GM12878 (cell line): ENCODE data around the gene PCDHB15. TPM values are rescaled to one million over a fixed set of nuclear protein-coding genes. Genes with fewer than 3 reads are reported as not detected.

Experiments used
- ATAC-seq: fragments of 200-7000 bp; cut with Tn5 transposase; 3 replicates; pipeline ENCODE4 v1.9.1; 2020; ENCODE audit warnings: mild to moderate bottlenecking, moderate library complexity
- Bru-seq: library from RNA; stranded (reverse); fragments of 400-500 nt; gene quantifications from one replicate; lab custom pipeline; 2021; lab: Mats Ljungman, UMichigan
- BruChase-seq, 2 experiments: library from RNA; stranded (reverse); fragments of 400-500 nt; gene quantifications; one replicate each; lab custom pipeline; 2021; lab: Mats Ljungman, UMichigan
- BruUV-seq: library from RNA; stranded (reverse); fragments of 400-500 nt; replicated peaks from 2 replicates; lab custom pipeline; 2021; lab: Mats Ljungman, UMichigan
- CTCF ChIA-PET: fragments of 300-600 bp; sonication (Branson Sonifier 250); formaldehyde crosslinking; extraction: SDS; loops from one replicate; lab custom pipeline; 2021; ENCODE audit warnings: inconsistent platforms; lab: Yijun Ruan, JAX
- POLR2A ChIA-PET: fragments of 350-600 bp; formaldehyde crosslinking; extraction: SDS; loops from one replicate; lab custom pipeline; 2021; ENCODE audit warnings: inconsistent platforms; lab: Charles Lee
- RAD21 ChIA-PET: fragments of 300-600 bp; sonication (Branson Sonifier 250); formaldehyde crosslinking; loops from one replicate; lab custom pipeline; 2023; ENCODE audit warnings: antibody characterized with exemption; ENCODE audit not compliant: unreplicated experiment; lab: Charles Lee
- SMC1A ChIA-PET: fragments of 300-600 bp; sonication (Branson Sonifier 250); formaldehyde crosslinking; loops from one replicate; lab custom pipeline; 2023; ENCODE audit not compliant: unreplicated experiment, uncharacterized antibody; lab: Charles Lee
- DNase-seq: peaks from one replicate; pipeline ENCODE4 v3.0.0-alpha.2; 2011; ENCODE audit warnings: low read depth, low spot score
- FAIRE-seq: peaks from 3 replicates; lab custom pipeline; 2011; peaks lifted over from hg19 to GRCh38; lab: Jason Lieb, UNC
- H2AFZ ChIP-seq: 2 replicates; pipeline ENCODE4 v1.6.0; 2011; ENCODE audit warnings: low read depth, low read length, control low read depth; ENCODE audit not compliant: control insufficient read depth
- H3K27ac ChIP-seq: 2 replicates; pipeline ENCODE4 v1.5.1; 2011; ENCODE audit warnings: control low read depth; ENCODE audit not compliant: control insufficient read depth, insufficient read depth
- H3K27me3 ChIP-seq, 2 experiments: replicated peaks in 1 of 2; 2 replicates each; pipeline versions ENCODE4 v1.6.0 to v1.6.1; 2011; ENCODE audit warnings: low read length in 1 of 2; ENCODE audit not compliant: control insufficient read depth in 2 of 2, insufficient read depth in 2 of 2
- H3K36me3 ChIP-seq, 2 experiments: 2 replicates each; pipeline ENCODE4 v1.5.1; 2011; ENCODE audit warnings: low read length in 1 of 2; ENCODE audit not compliant: control insufficient read depth in 2 of 2, insufficient read depth in 2 of 2
- H3K4me1 ChIP-seq: 2 replicates; pipeline ENCODE4 v1.6.1; 2011; ENCODE audit warnings: mild to moderate bottlenecking, low read length, moderate library complexity, mixed read lengths; ENCODE audit not compliant: control insufficient read depth, insufficient read depth
- H3K4me2 ChIP-seq: 2 replicates; pipeline ENCODE4 v1.6.0; 2011; ENCODE audit warnings: control low read depth; ENCODE audit not compliant: control insufficient read depth, insufficient read depth
- H3K4me3 ChIP-seq: fragments of 200-600 bp; sonication (generic); 2 replicates; pipeline ENCODE4 v1.5.1; 2016
- H3K79me2 ChIP-seq: 2 replicates; pipeline ENCODE4 v1.6.0; 2011; ENCODE audit warnings: low read length; ENCODE audit not compliant: control insufficient read depth, insufficient read depth
- H3K9ac ChIP-seq: 2 replicates; pipeline ENCODE4 v1.8.0; 2011; ENCODE audit warnings: low read length, control low read depth, mixed read lengths; ENCODE audit not compliant: control insufficient read depth, insufficient read depth
- H3K9me3 ChIP-seq: replicated peaks from 3 replicates; pipeline ENCODE4 v1.5.1; 2011; ENCODE audit warnings: mild to moderate bottlenecking, low read length; ENCODE audit not compliant: control insufficient read depth, insufficient read depth
- H4K20me1 ChIP-seq: 2 replicates; pipeline ENCODE4 v1.6.0; 2011; ENCODE audit not compliant: control insufficient read depth, insufficient read depth
- CBFB ChIP-seq: IDR thresholded peaks from 2 replicates; pipeline ENCODE4 v1.6.1; 2016; ENCODE audit warnings: antibody characterized with exemption, low read depth
- CTCF ChIP-seq, 3 experiments: IDR thresholded peaks in 2 of 3; conservative IDR thresholded peaks in 1 of 3; 2 replicates each; pipeline ENCODE4 v1.5.1; 2011; ENCODE audit warnings: low read depth in 3 of 3, low read length in 3 of 3, mild to moderate bottlenecking in 3 of 3, control low read depth in 2 of 3, moderate library complexity in 2 of 3, inconsistent platforms in 1 of 3, mixed read lengths in 1 of 3; ENCODE audit not compliant: control insufficient read depth in 2 of 3, insufficient read depth in 1 of 3; ENCODE audit errors: extremely low read depth in 1 of 3
- E4F1 ChIP-seq: fragments of 450-650 bp; IDR thresholded peaks from 2 replicates; pipeline ENCODE4 v1.6.1; 2018; ENCODE audit warnings: borderline replicate concordance, mild to moderate bottlenecking; ENCODE audit not compliant: partially characterized antibody
- RAD21 ChIP-seq: IDR thresholded peaks from 2 replicates; pipeline ENCODE4 v1.6.1; 2011; ENCODE audit warnings: mild to moderate bottlenecking, low read depth, low read length, moderate library complexity; ENCODE audit not compliant: insufficient read depth
- WGBS: methylation state at CpG from one replicate; pipeline ENCODE4 v1.1.6; 2016; ENCODE audit warnings: low lambda C conversion rate; ENCODE audit not compliant: insufficient replicate concordance, insufficient coverage; ENCODE audit errors: missing lambda C conversion rate; 5-methylcytosine and 5-hydroxymethylcytosine counted together
- in situ Hi-C: fragments of 300-500 bp; cut with MboI; formaldehyde crosslinking; loops from 9 replicates; pipeline ENCODE4 v1.14.3; 2018; ENCODE audit warnings: mixed read lengths
- intact Hi-C: fragments of 100-400 bp; cut with micrococcal nuclease; formaldehyde crosslinking; loops from one replicate; pipeline ENCODE4 v1.14.2; 2022; ENCODE audit not compliant: unreplicated experiment
- long read RNA-seq, 2 experiments: library from polyadenylated mRNA; unstranded; transcript quantifications; one replicate each; pipeline ENCODE4 v2.0.0, GENCODE V29; 2019 to 2020
- polyA minus RNA-seq, 3 experiments: library from RNA; depleted of rRNA, polyadenylated mRNA; stranded (reverse); fragments of >200 nt; gene quantifications; 2 replicates each; pipeline ENCODE4 v1.2.3, GENCODE V29; 2011
- polyA plus RNA-seq, 11 experiments: library from polyadenylated mRNA; depleted of rRNA in 4 of 11; unstranded in 6 of 11; stranded (reverse) in 5 of 11; fragments of >200 nt; fragmentation: Nextera tagmentation in 4 of 11; fragmentation: Illumina TruSeq in 1 of 11; extraction: Ambion mirVana in 4 of 11; extraction: Trizol in 1 of 11; gene quantifications; 1 replicate in 1 of 11; 2 replicates in 10 of 11; pipeline versions ENCODE4 v1.2.1 to v1.2.3, GENCODE V29; 2011 to 2016; ENCODE audit warnings: inconsistent platforms in 2 of 11, missing spikeins in 2 of 11, low read depth in 1 of 11
- total RNA-seq, 4 experiments: library from RNA; depleted of rRNA in 3 of 4; stranded (reverse); fragments of >200 nt in 3 of 4; fragmentation: Illumina TruSeq in 1 of 4; extraction: Trizol in 1 of 4; gene quantifications; 2 replicates each; pipeline versions ENCODE4 v1.2.1 to v1.2.3, GENCODE V29; 2013 to 2021

The PCDHB15 gene
- total RNA-seq (2013; cell fraction: nucleolus; rRNA removed): 0.17 and 0.19 TPM in 2 replicates
- total RNA-seq (2014; rRNA removed) (not detected in 2 replicates), total RNA-seq (2014; rRNA removed; fragmentation: Illumina TruSeq; extraction: Trizol) (not detected in 2 replicates), total RNA-seq (2021) (not detected in 2 replicates), polyA plus RNA-seq (2011; rRNA removed) (0.10 TPM in 2 replicates), polyA plus RNA-seq (2014; fragmentation: Illumina TruSeq; extraction: Trizol) (0.01 TPM in 1 of 2 replicates, not detected in the other), polyA plus RNA-seq (2014; fragmentation: Nextera tagmentation; extraction: Ambion mirVana) (not detected), polyA plus RNA-seq (2014; rRNA removed) (not detected in 2 replicates), polyA plus RNA-seq (2016; fragmentation: Nextera tagmentation; extraction: Ambion mirVana) (not detected), polyA minus RNA-seq (2011; rRNA and poly(A)+ RNA removed) (not detected in 2 replicates), Bru-seq, nascent RNA (not detected), BruChase-seq, experiment 1, labeled RNA remaining after a 6-hour chase (percentile 21 among the genes with signal in this experiment), BruChase-seq, experiment 2, labeled RNA remaining after a 2-hour chase (percentile 20 among the genes with signal in this experiment)
- not detected for polyA plus RNA-seq (2011; ENCODE audit: low read depth)
- polyA plus RNA-seq (2011; cell fraction: cytosol; rRNA removed): 0.06 and 0.07 TPM in 2 replicates
- 0.16 and 0.27 TPM in 2 replicates for polyA plus RNA-seq (2011; cell fraction: nucleus; rRNA removed)
- polyA plus RNA-seq (2012): 0.03 TPM in 1 of 2 replicates, not detected in the other
- polyA minus RNA-seq (2011; cell fraction: cytosol; rRNA and poly(A)+ RNA removed): not detected in 2 replicates
- polyA minus RNA-seq (2011; cell fraction: nucleus; rRNA and poly(A)+ RNA removed): 0.19 and 0.24 TPM in 2 replicates
- long read RNA-seq, experiment 1: 0 reads
- long read RNA-seq, experiment 2: 0 reads

- WGBS: 23% methylated on average over 16 of the region's 16 CpGs
- SMC1A ChIA-PET: interaction anchor here (1.1 kb wide), 1 partner anchor 182 kb away, joined by 3 read pairs; no protein-coding TSS in a partner anchor
- H3K4me2 ChIP-seq: no peak within 1 kb of the TSS
- no TSS peak for BruUV-seq
- no peaks in the 10 kb centered on the region for H3K79me2 ChIP-seq
- no peaks in the 10 kb centered on the region for H3K4me1 ChIP-seq
- H2AFZ ChIP-seq: no peak within 1 kb of the TSS
- in situ Hi-C loops (no loop called here), intact Hi-C loops (no loop called here)
- FAIRE-seq: no peak
- CTCF ChIA-PET: interaction anchor here (0.6 to 1.3 kb wide), 6 partner anchors 13 to 321 kb away, joined by 3 to 5 read pairs (median 4); partner anchors contain the start of gene PCDHGA10
- no peaks in the 10 kb centered on the region for H3K36me3 ChIP-seq
- peaks cover 1% of the 10 kb centered on the region; the same call in 1 of the 3 replicates for H3K9me3 ChIP-seq
- no peak for ATAC-seq
- no peaks in the 10 kb centered on the region for H4K20me1 ChIP-seq
- RAD21 ChIA-PET: interaction anchor here (1.5 kb wide), 1 partner anchor 319 kb away, joined by 5 read pairs; no protein-coding TSS in a partner anchor
- H3K27me3 ChIP-seq: no peaks in the 10 kb centered on the region
- no peak within 1 kb of the TSS for H3K4me3 ChIP-seq
- no peak within 1 kb of the TSS for H3K27ac ChIP-seq
- no peak for DNase-seq
- POLR2A ChIA-PET: no interaction called here
- TF ChIP-seq RAD21: peak; percentile 35; the same call in 1 of the 2 replicates
- peak in 1 of 3 experiments; percentile 17; a peak in 1 of 6 replicates for TF ChIP-seq CTCF (IDR thresholded peaks at IDR 0.05 in 2 of 3, conservative IDR thresholded peaks at IDR 0.05 in 1 of 3; ENCODE audit: control insufficient read depth in 2 of 3, extremely low read depth in 1 of 3, insufficient read depth in 1 of 3, low read depth in 3 of 3, low read length in 3 of 3)
- TF ChIP-seq E4F1: no peak
- no peak for TF ChIP-seq CBFB
- TF ChIP-seq, all 136 proteins: peak for 2
- H3K9ac ChIP-seq: no peak within 1 kb of the TSS
Observed at GRCh38 chr5:141245250-141245717, at the start of gene PCDHB15. Gene PCDHB15, plus strand, starts transcription at chr5:141245395. Its CDS starts 184 bp downstream, at chr5:141245579.
